NCI-H524 treated with DMSO at 0.1 percent for 48 hours (cell line): ENCODE measurements around the gene RALGPS1.

Experiments used
- DNase-seq: peaks from one replicate; lab custom pipeline; 2025; lab: John Stamatoyannopoulos, UW

Gene RALGPS1

DNA sequence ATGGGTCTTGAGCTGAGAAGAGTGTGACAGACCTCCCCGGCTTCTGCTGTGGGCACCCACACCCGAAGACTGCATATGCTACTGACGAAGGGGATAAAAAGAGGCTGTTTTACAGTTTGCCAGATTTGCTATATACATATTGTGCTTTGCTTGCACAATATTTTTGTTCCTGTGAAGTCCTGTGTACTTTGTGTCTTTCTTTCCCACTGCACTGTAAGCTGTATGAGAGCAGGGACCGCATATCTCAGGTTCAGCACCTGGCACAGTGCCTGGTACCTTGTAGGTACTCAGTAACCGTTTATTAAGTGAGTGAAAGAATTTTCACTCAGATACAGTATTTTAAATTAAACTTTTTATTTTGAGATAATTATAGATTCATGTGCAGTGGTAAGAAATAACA lies 341.7 kb downstream of the RALGPS1 start:
- no peak for DNase-seq

DNA sequence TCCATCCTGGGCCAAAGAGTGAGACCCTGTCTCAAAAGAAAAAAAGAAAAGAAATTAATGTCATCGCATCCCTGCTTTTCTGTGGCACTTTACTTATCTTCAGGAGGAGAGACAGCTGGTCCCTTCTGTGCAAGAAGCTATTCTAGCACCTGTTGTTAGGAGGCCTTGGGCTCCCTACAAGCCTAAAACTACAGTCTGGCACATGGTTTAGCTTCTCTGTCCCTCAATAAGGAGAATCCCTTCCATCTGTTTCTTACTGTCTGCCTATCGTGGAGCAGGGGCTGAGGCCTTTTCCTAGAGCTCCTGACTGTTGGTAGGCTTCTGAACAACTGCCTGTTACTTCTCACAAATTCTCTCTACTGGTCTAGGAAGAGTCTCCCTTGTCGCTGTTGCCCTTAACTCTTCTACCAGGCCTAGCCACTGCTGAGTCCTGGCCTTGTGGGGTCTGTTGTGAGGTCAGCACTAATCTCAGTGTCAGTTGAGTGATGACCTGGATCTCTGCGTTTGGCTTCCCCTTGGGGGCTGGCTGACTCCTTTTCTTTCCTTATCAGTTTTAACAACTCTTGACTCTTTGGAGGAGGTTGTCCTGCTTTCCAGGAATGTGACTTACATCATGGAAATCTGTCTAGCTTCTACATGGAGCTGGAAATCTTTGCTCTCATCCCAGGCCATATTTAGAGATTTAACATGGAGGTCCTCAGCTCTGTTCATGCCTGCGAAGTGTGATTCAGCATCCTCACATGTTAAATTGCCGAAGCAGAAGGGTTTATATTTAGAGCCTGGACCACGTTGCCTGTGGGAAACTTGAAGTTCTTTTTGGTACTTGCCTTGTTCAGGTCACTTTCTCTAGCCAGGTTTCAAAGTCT lies 344.3 kb downstream of the RALGPS1 start:
- peak; percentile 76 for DNase-seq

DNA sequence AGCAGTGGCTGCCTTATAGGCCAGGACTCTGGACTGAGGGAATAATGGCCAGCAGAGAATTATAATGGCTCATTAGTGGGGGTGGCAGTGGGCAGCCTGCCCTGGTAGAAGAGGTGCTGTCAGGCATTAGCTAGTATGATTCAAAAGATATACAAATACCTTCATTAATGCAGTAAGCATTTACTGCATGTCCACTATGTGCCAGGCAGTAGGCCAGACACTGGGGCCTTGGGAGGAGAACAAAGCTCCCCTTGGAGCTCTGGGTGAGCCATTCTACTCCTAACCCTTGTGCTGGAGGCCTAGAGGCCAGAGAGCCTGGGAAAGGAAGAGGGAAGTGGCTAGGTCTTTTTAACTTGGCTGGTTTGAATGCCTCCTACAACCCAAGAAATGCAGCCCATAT lies 348.0 kb downstream of the RALGPS1 start:
- no peak for DNase-seq

DNA sequence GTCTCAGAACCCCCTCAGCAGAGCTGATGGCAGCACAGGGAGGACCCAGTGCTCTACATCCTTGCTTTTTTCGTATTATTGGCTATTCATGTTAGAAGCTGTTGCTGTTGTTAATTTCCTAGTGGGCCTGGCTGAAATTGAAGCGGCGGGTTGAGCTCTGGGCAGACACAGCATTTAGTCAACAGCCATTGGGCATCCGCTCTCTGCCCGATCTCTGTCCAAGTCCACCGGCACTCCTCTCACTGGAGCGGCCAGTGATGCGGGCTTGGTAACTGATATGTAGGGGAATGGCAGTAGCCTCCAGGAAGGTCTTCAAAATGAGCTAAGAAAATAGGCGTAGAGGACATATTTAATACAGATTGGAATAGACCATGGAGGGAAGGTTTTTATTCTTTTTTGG lies 348.7 kb downstream of the RALGPS1 start:
- DNase-seq: no peak

DNA sequence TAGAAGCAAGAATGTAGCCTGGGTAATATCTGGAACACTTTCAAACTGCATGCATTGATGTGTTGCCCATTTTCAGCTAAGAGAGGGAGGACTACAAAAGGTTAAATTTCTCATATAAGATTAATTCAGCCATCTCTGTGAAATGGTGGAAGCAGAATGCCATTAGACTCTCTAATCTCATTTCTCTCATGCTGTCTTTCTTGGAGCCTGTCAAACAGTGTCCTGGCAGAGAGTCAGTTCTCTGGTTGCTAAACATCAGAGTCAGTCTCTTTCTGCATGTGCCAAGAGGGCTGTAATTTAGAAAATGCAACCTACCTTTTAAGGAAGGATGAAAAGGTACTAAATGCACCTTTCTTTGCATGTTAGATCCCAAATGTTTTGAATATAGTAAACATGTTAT lies 349.1 kb downstream of the RALGPS1 start:
- no peak for DNase-seq

DNA sequence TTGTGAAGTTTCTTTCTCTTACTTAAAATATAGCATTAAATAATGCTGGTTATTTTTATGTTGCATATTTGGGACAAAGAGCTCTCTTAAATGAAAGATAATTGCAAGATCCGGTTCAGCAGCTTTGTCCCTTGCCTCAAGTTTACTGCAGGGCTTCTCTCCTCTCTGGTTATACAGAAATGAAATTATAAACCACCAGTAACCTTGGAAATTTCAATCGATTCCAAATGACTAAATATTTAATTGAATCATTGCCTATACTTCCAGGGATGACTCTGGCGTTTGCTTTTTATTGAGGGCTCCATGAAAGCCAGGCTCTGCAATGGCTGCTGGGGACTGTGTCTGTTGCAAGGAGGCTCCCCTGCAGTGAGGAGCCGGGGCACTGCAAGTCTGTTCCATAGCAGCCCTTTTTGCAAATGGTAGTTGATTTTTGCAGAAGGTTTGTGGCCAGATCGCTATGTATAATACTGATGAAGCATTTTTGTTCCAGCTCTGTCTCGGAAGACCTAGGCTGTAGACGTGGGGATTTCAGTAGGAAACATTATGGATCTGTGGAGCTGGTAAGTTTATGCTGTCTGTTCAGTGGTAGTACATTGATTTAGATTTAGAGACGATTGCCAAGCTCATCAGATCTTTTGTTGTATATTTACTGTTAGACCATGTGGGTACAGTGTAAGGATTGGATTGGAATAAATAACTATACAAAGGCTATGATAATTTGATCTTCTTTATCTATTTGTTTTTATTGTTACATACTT lies 350.1 kb downstream of the RALGPS1 start, which contains the start of gene GARNL3:
Gene GARNL3 (plus strand): TSS at position 313 of the 758 bp plus-strand sequence. CDS start 104 bp downstream, at position 417.
- no peak for DNase-seq

DNA sequence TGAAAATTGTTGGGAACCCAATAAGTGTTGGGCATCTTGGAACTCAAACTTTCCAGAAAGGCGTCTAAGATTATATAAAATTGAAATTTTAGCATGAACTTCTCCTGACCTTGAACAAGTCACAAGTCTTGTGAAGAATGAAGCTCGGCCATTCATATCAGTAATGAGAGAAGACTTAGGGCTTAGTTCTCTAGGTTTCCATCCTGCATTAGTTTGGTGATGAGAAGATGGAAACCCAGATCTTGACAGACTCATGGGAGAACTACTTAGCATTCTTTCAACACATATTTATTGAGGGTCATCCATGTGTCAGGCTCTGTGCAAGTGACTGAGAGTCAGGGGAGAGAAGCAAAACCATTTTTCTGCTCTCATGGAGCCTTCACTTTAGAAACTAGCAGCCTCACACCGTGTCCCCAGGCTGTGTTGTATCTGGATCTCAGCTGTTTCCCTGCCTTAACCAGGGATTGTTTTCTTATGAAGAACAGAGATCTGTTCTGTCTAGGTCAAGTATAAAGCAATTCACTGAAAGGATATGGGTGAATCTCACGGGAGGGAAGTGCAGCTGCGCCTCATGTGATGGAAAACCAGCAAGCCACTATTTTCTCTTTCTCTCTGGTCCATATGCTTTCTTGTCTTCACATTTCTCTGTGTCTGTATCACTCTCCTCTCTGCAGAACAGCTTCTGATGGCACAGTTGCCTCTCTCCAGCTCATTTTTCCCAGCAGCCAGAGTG lies 353.4 kb downstream of the RALGPS1 start:
- no peak for DNase-seq

DNA sequence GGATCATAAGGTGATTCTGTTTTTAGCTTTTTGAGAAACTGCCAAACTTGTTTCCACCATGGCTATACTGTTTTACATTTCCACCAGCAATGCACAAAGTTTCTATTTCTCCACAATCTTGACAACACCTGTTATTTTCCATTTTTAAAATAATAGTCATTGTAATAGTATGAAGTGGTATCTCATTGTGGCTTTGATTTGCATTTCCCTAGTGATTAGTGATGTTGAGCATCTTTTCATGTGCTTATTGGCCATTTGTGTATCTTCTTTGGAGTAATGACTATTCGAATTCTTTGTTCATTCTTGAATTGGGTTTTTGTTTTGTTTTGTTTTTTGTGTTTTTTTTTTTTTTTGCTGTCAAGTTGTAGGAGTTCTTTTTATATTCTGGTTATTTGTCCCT lies 354.9 kb downstream of the RALGPS1 start:
- DNase-seq: no peak
